ENCODE measurements around the gene TULP1.

- no peak for TF ChIP-seq SALL1 (CRISPR knock-in tag; IDR thresholded peaks at IDR 0.05)
- TF ChIP-seq SRSF4 (IDR thresholded peaks at IDR 0.05; ENCODE audit: low read depth, low read length, poor library complexity, severe bottlenecking) = no peak
- no peak for TF ChIP-seq SIN3A (IDR thresholded peaks at IDR 0.05; ENCODE audit: borderline replicate concordance, low read depth, low read length)
- TF ChIP-seq ASH2L (IDR thresholded peaks at IDR 0.05; ENCODE audit: insufficient read length, low read depth, low read length) = no peak
- no peak for TF ChIP-seq CEBPZ (IDR thresholded peaks at IDR 0.05; ENCODE audit: low read length)
- TF ChIP-seq ZNF280B (CRISPR knock-in tag; IDR thresholded peaks at IDR 0.05; ENCODE audit: borderline replicate concordance) = no peak
- no peak for TF ChIP-seq ZNF501 (CRISPR knock-in tag; IDR thresholded peaks at IDR 0.05)
- no peak for TF ChIP-seq ARNT (IDR thresholded peaks at IDR 0.05)
- TF ChIP-seq ZBTB7A (CRISPR knock-in tag; IDR thresholded peaks at IDR 0.05) = no peak
- TF ChIP-seq ZNF350 (CRISPR knock-in tag; IDR thresholded peaks at IDR 0.05; ENCODE audit: borderline replicate concordance, low read depth) = no peak
These were observed 6.8 kb upstream of the TULP1 start for GRCh38 chr6:35519313-35520015.
